Body of pancreas (tissue), 4 donors: ENCODE results near the gene SLC36A1.

Source experiments
- POLR2A ChIP-seq, 3 donors: fragments of 450-650 bp; IDR thresholded peaks; one replicate each; pipeline ENCODE4 v1.6.1; 2016; ENCODE audit warnings: antibody characterized with exemption in 3 of 3, mild to moderate bottlenecking in 2 of 3
- TF ChIP-seq, protein P1 (sequence below), 7 experiments: fragments of 450-650 bp in 4 of 7; fragments of 200-600 bp in 3 of 7; sonication (generic) in 3 of 7; IDR thresholded peaks; one replicate each; pipeline ENCODE4 v1.5.1; 2016 to 2019; ENCODE audit warnings: antibody characterized with exemption in 7 of 7

DNA sequence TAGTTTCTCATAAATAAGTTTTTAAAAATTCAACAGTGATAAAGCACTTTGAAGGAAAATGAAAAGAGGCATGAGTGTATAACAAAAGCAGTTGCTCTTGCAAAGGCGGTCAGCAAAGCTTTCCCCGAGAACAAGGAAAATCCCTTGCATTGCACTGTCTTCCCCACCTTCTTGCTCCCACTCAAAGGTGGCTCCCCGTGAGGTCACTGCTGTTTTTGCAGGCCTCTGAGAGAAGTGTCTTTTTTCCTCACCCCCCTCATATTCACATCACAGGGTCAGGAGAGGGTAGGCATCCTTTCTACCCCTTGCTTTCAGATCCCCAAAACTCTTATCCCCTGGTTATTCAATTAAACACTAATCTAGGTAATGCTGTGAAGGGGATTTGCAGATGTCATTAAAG is 15.2 kb upstream of the SLC36A1 start:
- no peak for TF ChIP-seq POLR2A (IDR thresholded peaks at IDR 0.05)
- TF ChIP-seq, protein P1, sequence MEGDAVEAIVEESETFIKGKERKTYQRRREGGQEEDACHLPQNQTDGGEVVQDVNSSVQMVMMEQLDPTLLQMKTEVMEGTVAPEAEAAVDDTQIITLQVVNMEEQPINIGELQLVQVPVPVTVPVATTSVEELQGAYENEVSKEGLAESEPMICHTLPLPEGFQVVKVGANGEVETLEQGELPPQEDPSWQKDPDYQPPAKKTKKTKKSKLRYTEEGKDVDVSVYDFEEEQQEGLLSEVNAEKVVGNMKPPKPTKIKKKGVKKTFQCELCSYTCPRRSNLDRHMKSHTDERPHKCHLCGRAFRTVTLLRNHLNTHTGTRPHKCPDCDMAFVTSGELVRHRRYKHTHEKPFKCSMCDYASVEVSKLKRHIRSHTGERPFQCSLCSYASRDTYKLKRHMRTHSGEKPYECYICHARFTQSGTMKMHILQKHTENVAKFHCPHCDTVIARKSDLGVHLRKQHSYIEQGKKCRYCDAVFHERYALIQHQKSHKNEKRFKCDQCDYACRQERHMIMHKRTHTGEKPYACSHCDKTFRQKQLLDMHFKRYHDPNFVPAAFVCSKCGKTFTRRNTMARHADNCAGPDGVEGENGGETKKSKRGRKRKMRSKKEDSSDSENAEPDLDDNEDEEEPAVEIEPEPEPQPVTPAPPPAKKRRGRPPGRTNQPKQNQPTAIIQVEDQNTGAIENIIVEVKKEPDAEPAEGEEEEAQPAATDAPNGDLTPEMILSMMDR (IDR thresholded peaks at IDR 0.05), result no peak
